HG02840 (cell line): ENCODE data around the gene ALDH1A2.
"Not testable (repeated sequence)": the region's sequence is repeated elsewhere in the genome, so short reads cannot be mapped to it uniquely, and the experiment has no call there.

Source experiments
- ATAC-seq: cut with Tn5 transposase; IDR thresholded peaks from one replicate; pipeline ENCODE4 v1.9.1; 2021; ENCODE audit warnings: mild to moderate bottlenecking, moderate library complexity, moderate number of reproducible peaks; ENCODE audit not compliant: unreplicated experiment, low FRiP score

The ALDH1A2 gene

DNA sequence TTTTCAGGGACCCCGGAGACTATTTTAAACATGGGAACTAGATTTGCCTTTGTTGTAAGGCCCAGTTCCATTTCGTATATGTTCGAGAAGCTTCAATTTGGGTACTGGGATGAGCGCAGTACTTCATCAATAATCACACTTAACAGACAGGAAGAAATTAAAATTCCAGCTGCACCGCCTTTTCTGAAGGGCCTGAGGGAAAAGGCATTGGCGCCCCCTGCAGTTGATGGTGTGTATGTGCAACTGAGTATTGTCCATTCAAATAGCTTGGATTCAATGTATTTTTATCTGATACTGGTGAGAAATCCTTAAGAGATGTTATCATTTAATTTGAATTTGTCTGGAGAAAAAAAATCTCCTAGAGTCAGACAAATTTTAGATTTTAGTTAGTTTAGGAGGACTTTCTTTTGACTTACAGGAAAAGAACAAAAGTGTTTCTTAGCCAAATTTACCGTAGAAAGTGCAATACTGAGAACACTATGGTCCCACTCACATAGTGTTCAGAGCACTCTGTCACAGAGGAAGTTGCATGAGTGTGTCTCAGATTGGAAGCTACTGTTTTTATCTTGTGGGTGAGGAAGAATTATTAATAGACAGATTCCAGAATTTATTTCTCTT lies 5.4 kb upstream of the ALDH1A2 start:
- ATAC-seq = no peak

DNA sequence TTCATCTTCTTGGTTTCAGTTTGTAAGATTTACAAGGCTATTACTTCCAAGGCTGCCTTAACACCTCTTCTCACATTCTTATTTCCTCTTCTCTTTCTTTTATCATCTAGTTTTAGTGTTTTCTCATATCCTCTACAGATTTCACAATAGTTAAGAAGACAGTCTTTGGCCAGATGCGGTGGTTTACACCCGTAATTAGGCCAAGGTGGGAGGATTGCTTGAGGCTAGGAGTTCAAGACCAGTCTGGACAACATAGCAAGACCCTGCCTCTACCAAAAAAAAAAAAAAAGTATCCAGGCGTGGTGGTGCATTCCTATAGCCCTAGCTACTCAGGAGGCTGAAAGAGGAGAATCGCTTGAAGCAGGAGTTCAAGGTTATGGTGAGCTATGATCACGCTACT lies 3.5 kb upstream of the ALDH1A2 start:
- no peak for ATAC-seq

DNA sequence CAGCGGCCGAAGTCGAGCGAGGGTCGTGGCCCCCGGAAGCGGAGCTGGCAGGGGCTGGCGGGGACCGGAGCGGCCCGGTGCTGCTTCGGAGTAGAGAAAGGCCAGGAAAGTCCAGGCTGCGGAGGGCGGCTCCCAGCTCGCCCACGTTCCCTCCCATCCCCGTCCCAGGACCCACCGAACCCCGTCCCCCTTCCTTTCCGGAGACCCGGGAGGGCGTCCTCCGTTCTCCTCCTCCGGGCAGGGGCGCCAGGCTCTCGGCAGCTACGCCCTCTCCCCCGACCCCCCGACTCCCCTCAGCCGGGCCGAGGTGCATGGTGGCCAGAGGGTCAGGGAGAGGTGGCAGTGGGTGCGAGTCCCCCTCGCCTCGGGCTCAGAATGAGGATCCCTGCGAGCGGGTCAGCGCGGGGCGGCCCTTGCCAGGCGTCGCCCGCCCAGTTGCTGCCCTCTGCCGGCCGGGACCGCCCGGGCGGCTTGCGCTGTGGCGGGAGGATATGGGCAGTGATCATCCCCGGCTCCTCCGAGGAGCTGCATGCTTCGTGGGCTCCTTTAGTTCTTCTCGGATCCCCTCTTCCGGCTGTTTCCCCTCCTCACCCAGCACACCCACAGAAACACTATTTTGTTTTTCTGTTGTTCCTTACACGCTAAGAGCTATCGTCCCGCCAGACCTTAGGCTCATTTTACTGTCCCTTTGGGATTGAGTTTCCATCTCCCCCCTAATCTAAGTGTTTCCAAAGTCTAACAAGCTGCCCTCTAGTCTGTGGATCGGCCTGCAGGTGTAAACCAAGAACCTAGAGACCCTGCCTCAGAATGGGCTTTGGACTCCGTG lies 744 bp upstream of the ALDH1A2 start:
- ATAC-seq = no peak

DNA sequence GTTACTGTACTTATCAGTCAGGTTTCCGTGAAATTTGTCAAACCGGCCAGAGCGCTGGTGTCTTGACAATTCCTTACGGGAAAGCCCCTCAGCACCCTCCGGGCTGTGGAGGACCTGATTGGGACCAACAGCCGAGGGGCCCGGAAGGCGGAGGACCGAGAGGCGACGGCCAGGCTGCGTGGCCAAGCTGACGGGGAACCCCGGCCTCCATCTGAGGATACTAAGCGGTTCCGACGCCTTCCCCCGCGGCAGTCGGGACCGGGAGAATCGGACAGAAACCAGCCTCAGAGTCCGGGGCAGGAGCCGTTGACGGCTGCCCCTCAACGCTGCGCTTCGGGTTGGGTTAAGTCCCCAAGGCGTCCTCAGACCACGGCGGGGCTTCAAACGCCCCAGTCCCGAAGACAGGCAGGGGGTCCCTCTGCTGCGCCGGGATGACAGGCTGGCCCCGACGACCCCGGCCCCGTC lies 499 bp downstream of the ALDH1A2 start:
- ATAC-seq = no peak

DNA sequence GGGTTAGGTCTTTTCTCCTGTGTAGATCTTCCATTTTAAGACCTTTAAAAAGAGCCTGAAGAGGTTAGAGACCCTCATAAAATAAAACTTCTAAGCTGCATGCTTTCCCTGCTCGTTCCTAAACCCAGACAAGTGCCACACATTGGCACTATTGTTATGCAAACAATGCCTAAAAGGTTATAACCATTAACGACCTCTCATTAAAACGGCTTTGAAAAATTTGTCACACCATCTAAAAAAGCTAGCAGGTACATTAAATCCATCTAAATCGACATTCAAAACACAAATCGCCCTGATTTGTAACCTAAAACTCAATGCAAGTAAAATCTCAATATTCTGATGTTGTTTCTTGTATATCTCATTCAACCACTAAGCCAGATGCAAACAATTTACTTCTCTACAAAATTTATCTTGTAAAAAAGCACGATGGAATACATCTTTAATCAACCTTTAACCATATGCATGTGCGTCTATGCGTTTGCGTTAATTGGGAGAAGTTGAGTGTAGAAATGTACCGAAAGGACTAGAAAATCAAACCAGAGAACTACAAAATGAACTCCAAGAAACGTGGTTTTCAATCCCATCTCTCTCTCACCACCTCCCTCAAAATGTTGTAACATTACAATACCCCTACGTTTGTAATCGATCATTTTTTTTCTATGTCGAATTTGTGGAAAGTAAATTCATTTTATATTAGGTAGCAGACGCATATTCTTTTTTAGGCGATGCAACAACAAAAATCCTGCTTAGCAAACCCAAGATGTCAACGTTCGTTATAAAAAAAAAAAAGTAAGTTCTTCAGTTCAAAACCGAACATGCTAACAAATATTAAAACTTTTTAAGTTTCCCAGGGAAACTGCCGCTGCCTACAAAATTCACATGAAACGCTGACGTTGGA lies 1.2 kb downstream of the ALDH1A2 start:
- ATAC-seq = no peak

DNA sequence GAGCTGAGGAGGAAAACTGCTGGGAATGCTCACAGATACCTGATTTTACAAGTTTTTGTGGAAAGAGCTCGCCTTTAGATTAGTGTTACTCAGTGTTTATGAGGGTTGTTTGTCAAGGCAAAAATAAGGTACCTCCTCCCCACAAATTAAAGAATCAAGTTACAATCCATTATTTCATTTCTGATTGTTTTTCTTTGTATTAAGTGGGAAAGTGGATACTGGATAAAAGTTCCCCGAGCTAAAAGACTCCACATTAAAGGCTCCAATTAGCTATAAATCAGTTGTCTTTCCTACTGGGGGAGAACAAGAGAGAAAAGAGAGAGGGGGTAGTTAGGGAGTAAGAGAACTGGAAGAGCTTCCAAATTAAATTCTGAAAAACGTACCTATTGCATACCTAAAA lies 1.9 kb downstream of the ALDH1A2 start:
- ATAC-seq = no peak

DNA sequence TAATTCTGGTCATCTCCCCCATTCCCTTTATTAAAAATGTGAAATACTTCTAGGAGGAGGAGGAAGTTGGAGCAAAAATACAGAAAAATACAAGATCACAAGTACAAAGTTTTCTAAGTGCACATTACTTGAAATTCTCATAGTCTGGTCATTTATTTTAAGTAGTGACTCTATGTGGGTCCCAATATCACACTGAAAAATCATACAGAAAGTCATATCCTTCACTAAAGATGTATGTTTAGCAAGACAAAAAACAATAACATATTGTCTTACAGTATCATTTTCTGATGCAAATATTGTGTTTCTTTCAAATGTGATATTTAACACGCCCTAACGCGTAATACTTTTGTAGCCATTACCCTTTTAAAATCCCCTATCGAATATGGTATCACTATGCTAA lies 2.5 kb downstream of the ALDH1A2 start:
- ATAC-seq = no peak

DNA sequence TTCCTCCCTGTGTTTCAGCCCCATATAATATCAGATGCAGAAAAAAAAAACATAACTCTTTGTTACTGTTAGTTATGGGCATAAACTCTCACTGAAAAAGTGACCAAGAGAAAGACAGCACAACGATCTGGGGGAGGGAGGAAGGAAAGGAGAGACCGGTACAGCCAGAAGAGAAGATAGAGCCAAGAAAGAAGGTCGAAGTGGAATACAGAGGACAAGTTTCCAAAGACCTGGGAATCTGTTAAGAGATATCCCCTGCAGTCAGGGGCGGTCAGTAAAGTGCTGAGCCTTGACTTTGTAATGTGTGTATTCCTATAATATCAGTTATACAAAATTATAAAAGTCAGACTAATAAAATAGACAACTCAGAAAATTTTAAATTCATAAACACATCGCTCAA lies 3.3 kb downstream of the ALDH1A2 start:
- no peak for ATAC-seq

DNA sequence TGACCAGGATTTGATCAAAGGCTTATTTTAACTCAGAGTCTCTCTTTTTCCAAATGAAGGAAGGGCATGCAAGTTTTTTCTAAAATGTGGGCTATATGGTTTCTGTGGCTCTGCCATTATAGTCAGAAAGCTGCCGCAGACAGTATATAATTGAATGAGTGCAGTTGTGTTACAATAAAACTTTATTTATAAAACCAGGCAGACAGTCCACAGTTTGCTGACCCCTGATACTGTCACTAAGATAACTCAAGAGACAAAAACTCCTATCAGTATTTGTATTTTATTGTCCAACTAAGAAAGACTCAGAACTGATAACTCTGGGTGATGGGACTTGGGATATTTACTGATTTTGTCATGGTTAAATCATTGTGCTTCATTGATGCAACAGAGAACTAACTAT lies 4.9 kb downstream of the ALDH1A2 start:
- no peak for ATAC-seq

DNA sequence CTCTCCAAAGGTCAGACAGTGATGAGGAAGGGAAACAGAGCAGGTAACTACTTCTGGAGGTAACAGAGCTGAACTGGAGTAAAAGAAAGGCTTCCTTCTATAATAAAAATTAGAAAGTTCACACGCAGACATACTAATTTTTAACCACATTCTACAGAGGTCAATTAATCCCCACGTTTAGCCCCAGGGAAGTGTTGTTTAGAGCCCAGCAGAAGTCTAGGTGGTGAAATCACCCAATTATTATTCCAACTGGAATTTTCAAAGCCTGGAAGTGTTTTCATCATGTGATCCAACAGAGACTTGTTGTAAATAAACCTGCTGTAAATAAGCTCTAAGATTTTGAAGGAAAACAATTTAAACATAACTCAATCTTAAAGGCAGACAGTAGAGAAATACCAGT lies 6.8 kb downstream of the ALDH1A2 start:
- ATAC-seq = no peak

DNA sequence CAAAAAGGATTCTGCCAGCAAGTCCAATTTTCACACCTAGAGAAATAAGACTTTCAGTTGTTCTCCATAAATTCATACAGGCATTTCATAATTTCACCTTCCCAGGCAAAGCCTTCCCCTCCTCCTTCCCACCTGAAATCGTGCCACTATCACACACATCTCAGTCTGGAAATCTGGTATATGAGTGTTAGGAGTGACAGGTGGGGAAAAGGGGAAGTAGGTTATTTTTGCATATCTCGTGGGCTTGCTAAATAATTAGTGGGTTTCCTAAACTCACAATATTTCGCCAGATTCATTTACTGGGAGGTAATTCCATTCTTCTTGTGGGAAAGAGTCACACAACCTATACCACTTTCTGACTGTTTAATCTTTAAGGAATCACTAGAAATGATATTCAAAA lies 7.4 kb downstream of the ALDH1A2 start:
- no peak for ATAC-seq

DNA sequence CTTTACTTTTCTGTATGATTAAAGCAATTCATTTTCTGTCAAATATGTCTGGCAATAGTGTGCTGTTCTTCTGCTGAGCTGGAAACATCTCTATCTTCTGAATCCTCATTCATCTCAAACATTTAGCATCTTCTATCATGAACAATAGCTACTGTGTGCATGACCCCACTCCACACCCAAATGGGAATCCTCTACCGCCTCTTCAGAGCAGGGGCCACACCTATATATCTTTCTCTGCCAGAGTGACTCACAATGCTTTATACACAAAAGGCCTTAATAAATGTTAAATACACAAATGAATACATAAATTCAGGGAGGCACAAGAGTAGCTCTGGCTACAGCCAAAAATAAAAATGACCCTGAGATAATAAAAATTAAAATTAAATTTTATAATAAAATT lies 8.0 kb downstream of the ALDH1A2 start:
- no peak for ATAC-seq

DNA sequence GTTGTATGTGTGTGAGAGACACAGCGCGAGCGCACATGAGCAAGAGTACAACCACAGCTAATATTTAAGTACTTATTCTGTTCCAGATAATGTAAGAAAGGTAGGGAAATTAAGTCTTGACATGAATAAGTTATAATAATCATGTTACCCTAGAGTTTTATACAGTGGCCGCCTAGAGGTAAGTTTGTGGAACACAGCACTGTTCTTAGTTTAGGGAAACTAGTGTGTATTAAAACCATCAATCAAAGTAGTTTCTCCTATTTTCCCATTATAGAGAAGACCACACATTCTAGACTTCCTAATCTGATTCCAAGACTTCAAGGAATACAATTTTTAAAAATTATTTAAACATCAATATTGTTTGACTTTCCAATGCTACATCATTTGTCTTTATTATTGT lies 9.5 kb downstream of the ALDH1A2 start:
- no peak for ATAC-seq

DNA sequence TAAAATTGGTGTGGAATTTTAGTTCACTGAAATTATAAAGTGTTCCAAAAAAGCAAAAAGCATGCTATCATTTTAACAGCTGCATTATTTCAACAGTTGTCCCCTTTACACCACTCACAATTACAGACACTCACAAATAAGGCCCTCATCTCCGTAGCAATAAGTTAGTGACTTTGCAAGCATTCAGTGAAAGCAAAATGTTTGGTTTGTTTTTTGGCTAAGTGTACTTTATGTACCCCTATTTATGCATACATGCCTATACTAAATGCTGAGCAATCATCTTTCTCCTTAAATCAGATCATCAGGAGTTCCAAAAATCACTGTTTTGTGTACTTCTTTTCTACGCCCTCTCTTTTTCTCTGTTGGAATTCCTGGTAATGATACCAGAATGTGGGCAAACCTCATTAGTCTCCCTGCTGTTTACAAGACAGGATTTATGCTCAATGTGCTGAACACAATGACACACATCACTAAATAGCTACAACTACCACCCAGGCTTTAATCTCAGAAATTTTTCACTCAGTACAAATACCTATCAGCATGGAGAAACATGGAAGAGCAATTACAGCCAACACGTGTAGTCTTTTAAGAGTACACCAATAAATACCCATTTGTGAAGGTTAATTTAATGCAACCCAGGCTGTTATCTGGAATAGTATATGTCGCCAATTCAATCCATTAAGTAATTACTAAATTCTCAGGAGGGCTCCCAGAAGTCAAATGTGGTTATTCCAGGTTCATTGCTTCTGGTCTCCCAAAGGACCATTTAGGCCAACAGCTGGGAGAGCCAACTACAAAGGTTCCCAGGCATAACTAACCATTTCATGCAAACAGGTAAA lies 12.0 kb downstream of the ALDH1A2 start:
- no peak for ATAC-seq

DNA sequence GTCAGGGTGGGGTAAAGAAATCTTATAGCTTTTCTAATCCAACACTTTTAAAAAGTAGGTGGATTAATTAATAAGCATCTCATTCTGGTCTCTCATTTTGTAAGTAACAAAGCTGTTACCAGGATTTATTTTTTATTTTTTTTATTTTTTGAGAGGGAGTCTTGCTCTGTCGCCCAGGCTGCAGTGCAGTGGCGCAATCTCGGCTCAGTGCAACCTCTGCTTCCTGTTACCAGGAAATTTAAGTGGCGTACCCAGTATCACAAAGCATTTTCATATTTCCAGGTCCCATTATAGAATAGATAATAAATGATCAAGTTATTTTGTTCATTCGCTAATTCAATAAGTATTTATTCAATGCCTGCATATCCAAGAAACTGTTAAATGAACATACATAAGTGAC lies 13.2 kb downstream of the ALDH1A2 start:
- ATAC-seq = no peak

DNA sequence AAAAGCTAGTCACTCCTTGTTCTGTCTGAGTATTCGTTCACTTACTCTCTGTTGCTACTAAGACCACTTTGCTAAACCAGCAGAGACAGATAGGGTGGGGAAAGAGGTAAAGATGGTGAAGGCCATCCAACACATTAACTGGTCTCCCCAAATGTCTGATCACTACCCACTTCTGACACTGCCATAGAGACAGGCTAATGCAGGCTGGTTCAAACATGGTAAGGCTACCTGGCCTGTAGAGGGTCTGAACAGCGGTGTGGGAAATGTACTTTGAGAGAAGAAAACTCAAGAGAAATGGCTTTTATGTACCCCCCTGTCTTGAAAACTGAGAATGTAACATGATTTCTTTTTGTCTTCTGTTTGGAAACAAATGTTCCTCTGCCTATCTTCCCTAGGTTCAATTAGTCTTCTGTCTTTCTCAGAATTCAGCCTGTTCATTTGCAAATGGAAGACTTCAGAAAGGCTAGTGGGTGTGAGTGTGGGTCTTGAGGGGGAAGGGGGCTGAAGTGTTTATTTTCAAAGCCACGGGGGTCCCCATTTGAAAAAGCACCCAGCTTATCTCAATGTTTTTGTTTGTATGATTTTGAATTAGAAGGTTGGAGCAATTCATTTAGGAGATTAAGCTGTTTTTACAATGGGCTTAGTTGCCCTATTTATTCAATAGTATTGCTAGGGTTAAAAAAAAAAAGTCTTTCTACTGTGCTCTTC lies 15.8 kb downstream of the ALDH1A2 start:
- ATAC-seq = no peak

DNA sequence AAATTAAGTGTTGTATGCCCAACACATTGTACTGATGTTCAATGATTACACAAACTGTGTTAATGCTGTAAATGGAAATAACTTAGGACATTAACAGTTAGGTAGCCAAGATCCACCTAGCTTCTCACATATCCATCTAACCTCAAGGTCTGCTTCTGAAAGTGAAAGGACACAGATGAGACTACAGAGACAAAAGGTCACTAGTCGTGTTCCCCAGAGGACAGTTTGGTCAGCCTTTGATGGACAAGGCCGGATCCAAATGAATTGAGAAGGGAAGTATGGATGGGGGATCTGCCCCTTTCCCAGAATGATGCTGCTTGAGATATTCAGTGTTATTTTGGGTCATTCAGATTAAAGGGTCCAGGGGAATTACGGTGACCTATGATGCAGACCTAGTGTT lies 17.2 kb downstream of the ALDH1A2 start:
- ATAC-seq = no peak

DNA sequence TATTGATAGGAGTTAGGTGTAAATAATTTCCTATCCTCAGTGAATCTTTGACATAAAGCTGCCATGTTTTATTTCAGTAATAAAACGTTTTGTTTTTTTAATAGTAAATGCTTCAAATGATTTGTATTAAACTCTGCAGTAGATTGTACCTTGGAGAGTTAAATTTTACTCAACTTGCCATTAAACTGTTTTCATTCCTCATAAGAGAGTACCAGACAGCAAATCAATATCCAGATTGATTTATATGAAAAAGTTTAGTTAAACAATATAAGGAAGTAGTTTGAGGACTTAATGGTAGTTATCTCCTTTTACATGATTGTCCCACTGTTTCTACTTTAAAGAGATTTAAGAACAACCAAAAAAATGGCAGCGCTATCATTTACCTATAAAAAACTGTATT lies 18.4 kb downstream of the ALDH1A2 start:
- no peak for ATAC-seq

DNA sequence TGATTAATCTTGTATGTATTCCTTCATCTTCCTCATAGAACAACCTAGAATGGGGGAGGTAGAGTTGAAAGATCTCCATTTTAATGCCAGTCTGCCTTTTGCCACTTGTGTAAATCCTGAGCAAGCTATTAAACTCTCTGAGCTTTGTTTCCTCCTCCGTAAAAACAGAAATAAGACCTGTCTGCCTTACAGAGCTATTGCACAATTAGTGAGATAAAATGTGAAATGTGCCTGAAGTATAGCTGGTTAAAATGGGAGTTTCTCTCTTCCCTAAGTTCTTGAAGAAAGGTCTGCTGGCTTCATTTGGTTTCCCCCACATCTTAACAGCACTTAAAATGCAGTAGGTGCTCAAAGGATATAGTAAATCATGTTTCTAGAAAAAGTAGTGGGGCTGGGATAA lies 19.0 kb downstream of the ALDH1A2 start:
- ATAC-seq = no peak

DNA sequence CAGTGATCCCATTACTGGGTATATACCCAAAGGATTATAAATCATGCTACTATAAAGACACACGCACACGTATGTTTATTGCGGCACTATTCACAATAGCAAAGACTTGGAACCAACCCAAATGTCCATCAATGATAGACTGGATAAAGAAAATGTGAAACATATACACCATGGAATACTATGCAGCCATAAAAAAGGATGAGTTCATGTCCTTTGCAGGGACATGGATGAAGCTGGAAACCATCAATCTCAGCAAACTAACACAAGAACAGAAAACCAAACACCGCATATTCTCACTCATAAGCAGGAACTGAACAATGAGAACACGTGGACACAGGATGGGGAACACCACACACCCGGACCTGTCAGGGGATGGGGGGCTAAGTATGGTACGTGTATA lies 20.1 kb downstream of the ALDH1A2 start:
- ATAC-seq = not testable (repeated sequence)
